ENCODE data around the gene AFDN.

DNA sequence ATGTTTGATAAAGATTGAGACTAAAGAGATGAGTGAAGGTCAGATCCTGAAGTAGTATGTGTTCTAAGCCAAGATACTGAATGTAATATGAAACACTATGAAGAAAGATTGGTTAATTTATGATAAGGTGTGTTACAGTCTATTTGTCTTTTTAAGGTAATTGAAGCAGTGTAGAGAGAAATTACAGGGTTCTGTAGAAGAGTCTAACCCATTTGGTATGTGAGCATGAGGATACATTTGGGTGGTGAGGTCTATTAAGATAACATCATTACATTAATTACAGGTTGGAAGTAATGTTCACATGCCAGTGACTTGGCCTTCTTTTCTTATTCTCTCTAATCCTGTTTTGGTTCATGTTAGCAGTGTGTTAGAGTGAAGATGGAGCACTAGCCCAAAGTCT is 61.4 kb downstream of the AFDN start:
- TF ChIP-seq POLR2A (IDR thresholded peaks at IDR 0.05; ENCODE audit: extremely low read depth, insufficient read length): no peak
- TF ChIP-seq, protein P1, sequence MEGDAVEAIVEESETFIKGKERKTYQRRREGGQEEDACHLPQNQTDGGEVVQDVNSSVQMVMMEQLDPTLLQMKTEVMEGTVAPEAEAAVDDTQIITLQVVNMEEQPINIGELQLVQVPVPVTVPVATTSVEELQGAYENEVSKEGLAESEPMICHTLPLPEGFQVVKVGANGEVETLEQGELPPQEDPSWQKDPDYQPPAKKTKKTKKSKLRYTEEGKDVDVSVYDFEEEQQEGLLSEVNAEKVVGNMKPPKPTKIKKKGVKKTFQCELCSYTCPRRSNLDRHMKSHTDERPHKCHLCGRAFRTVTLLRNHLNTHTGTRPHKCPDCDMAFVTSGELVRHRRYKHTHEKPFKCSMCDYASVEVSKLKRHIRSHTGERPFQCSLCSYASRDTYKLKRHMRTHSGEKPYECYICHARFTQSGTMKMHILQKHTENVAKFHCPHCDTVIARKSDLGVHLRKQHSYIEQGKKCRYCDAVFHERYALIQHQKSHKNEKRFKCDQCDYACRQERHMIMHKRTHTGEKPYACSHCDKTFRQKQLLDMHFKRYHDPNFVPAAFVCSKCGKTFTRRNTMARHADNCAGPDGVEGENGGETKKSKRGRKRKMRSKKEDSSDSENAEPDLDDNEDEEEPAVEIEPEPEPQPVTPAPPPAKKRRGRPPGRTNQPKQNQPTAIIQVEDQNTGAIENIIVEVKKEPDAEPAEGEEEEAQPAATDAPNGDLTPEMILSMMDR (IDR thresholded peaks at IDR 0.05; ENCODE audit: low read depth, low read length): no peak
